Stimulated activated naive CD8-positive, alpha-beta T cell treated with anti-CD3 and anti-CD28 coated beads, Interleukin-15, amount 100 ng/mL, for 72 hours (primary cell): ENCODE measurements around the gene ETV3.

Experiments used
- ATAC-seq: fragments of 150-1000 bp; cut with Tn5 transposase; 2 replicates; pipeline ENCODE4 v1.10.0; 2021; ENCODE audit warnings: mild to moderate bottlenecking, moderate library complexity
- DNase-seq, 2 donors: peaks; one replicate each; pipeline ENCODE4 v3.0.0; 2021 to 2022
- H3K27ac Mint-ChIP-seq, 2 donors: one replicate each; pipeline ENCODE4 v1.8.0; 2022; ENCODE audit warnings: mild to moderate bottlenecking in 2 of 2, mixed read lengths in 2 of 2, moderate library complexity in 2 of 2
- H3K27me3 Mint-ChIP-seq: one replicate; pipeline ENCODE4 v1.8.0; 2022; ENCODE audit warnings: mixed read lengths
- H3K4me1 Mint-ChIP-seq: one replicate; pipeline ENCODE4 v1.8.0; 2022; ENCODE audit warnings: mild to moderate bottlenecking, mixed read lengths
- H3K4me3 Mint-ChIP-seq, 2 donors: one replicate each; pipeline ENCODE4 v1.8.0; 2022; ENCODE audit warnings: mild to moderate bottlenecking in 2 of 2, mixed read lengths in 2 of 2, moderate library complexity in 1 of 2
- H3K9me3 Mint-ChIP-seq, 2 donors: one replicate each; pipeline ENCODE4 v1.8.0; 2022; ENCODE audit warnings: mixed read lengths in 2 of 2

Gene ETV3

GRCh38 chr1:157151506-157151905 is 13.3 kb upstream of the ETV3 start:
- DNase-seq = no peak
- Mint-ChIP-seq H3K9me3 (no peaks in the 10 kb centered on the region), H3K27ac (no peak overlapping the region), H3K4me3 (no peak overlapping the region), H3K4me1 (peaks cover 48% of the 10 kb centered on the region), H3K27me3 (peaks cover 10% of the 10 kb centered on the region)
- no peak for ATAC-seq

GRCh38 chr1:157151073-157151472 is 12.9 kb upstream of the ETV3 start:
- peaks cover 47% of the 10 kb centered on the region for H3K4me1 Mint-ChIP-seq
- no peak for ATAC-seq
- H3K27ac Mint-ChIP-seq = peak overlapping the region in 1 of 2 donors; percentile 16
- H3K4me3 Mint-ChIP-seq = no peak overlapping the region
- peaks cover 8% of the 10 kb centered on the region for H3K27me3 Mint-ChIP-seq
- DNase-seq = no peak
- H3K9me3 Mint-ChIP-seq = no peaks in the 10 kb centered on the region

- no peak for ATAC-seq
- DNase-seq = no peak
- peaks cover 42% of the 10 kb centered on the region for H3K4me1 Mint-ChIP-seq
- no peaks in the 10 kb centered on the region for H3K9me3 Mint-ChIP-seq
- H3K27me3 Mint-ChIP-seq = peaks cover 8% of the 10 kb centered on the region
- H3K4me3 Mint-ChIP-seq = no peak overlapping the region
- peak overlapping the region in 1 of 2 donors; percentile 16 for H3K27ac Mint-ChIP-seq
Observed at GRCh38 chr1:157150631-157151030, 12.4 kb upstream of the ETV3 start.

- peaks cover 29% of the 10 kb centered on the region for H3K4me1 Mint-ChIP-seq
Observed at GRCh38 chr1:157147906-157148700, 9.9 kb upstream of the ETV3 start.

GRCh38 chr1:157147037-157147436 is 8.8 kb upstream of the ETV3 start:
- no peaks in the 10 kb centered on the region for H3K27me3 Mint-ChIP-seq
- DNase-seq (no peak), ATAC-seq (no peak)
- peaks cover 29% of the 10 kb centered on the region for H3K4me1 Mint-ChIP-seq
- H3K9me3 Mint-ChIP-seq = no peaks in the 10 kb centered on the region
- H3K27ac Mint-ChIP-seq = no peak overlapping the region
- no peak overlapping the region for H3K4me3 Mint-ChIP-seq

More at GRCh38 chr1:157147906-157148700, 9.9 kb upstream of the ETV3 start:
- ATAC-seq (no peak), DNase-seq (no peak)
- Mint-ChIP-seq H3K27me3 (no peaks in the 10 kb centered on the region), H3K9me3 (no peaks in the 10 kb centered on the region), H3K27ac (no peak overlapping the region), H3K4me3 (no peak overlapping the region)

- H3K4me1 Mint-ChIP-seq = peaks cover 28% of the 10 kb centered on the region
- no peaks in the 10 kb centered on the region for H3K27me3 Mint-ChIP-seq
- no peak overlapping the region for H3K27ac Mint-ChIP-seq
- no peaks in the 10 kb centered on the region for H3K9me3 Mint-ChIP-seq
- H3K4me3 Mint-ChIP-seq = no peak overlapping the region
- ATAC-seq = no peak
- DNase-seq = no peak
Observed at GRCh38 chr1:157146244-157146643, 8.0 kb upstream of the ETV3 start.

- H3K4me1 Mint-ChIP-seq = peaks cover 31% of the 10 kb centered on the region
- ATAC-seq = no peak
Observed at GRCh38 chr1:157145076-157145475, 6.9 kb upstream of the ETV3 start.

GRCh38 chr1:157144509-157144908 is 6.3 kb upstream of the ETV3 start:
- peaks cover 37% of the 10 kb centered on the region for H3K4me1 Mint-ChIP-seq
- no peaks in the 10 kb centered on the region for H3K9me3 Mint-ChIP-seq
- H3K27me3 Mint-ChIP-seq = no peaks in the 10 kb centered on the region

More at GRCh38 chr1:157145076-157145475, 6.9 kb upstream of the ETV3 start:
- Mint-ChIP-seq H3K4me3 (no peak overlapping the region), H3K27ac (no peak overlapping the region), H3K27me3 (no peaks in the 10 kb centered on the region), H3K9me3 (no peaks in the 10 kb centered on the region)
- no peak for DNase-seq

GRCh38 chr1:157142765-157143423 is 4.7 kb upstream of the ETV3 start:
- H3K4me3 Mint-ChIP-seq = no peak overlapping the region
- H3K27me3 Mint-ChIP-seq = no peaks in the 10 kb centered on the region
- H3K9me3 Mint-ChIP-seq = no peaks in the 10 kb centered on the region
- peaks cover 36% of the 10 kb centered on the region for H3K4me1 Mint-ChIP-seq
- no peak for ATAC-seq
- H3K27ac Mint-ChIP-seq = no peak overlapping the region
- no peak for DNase-seq

More at GRCh38 chr1:157144509-157144908, 6.3 kb upstream of the ETV3 start:
- DNase-seq (no peak), ATAC-seq (no peak)
- no peak overlapping the region for H3K27ac Mint-ChIP-seq
- H3K4me3 Mint-ChIP-seq = no peak overlapping the region

- H3K27ac Mint-ChIP-seq = no peak overlapping the region
- no peaks in the 10 kb centered on the region for H3K27me3 Mint-ChIP-seq
- DNase-seq (no peak), ATAC-seq (no peak)
- no peaks in the 10 kb centered on the region for H3K9me3 Mint-ChIP-seq
- H3K4me3 Mint-ChIP-seq = no peak overlapping the region
- H3K4me1 Mint-ChIP-seq = peaks cover 32% of the 10 kb centered on the region
Observed at GRCh38 chr1:157142201-157142600, 4.0 kb upstream of the ETV3 start.

- Mint-ChIP-seq H3K9me3 (no peaks in the 10 kb centered on the region), H3K27me3 (no peaks in the 10 kb centered on the region), H3K4me1 (peaks cover 37% of the 10 kb centered on the region), H3K4me3 (no peak overlapping the region), H3K27ac (peak overlapping the region in 1 of 2 donors; percentile 30)
- no peak for DNase-seq
- ATAC-seq = no peak
Observed at GRCh38 chr1:157141212-157141855, 3.1 kb upstream of the ETV3 start.

GRCh38 chr1:157140063-157140588 is 1.9 kb upstream of the ETV3 start:
- DNase-seq (peak in 1 of 2 donors; percentile 39), ATAC-seq (peak; percentile 55)
- Mint-ChIP-seq H3K4me1 (peaks cover 49% of the 10 kb centered on the region), H3K27me3 (no peaks in the 10 kb centered on the region), H3K27ac (no peak overlapping the region), H3K9me3 (no peaks in the 10 kb centered on the region), H3K4me3 (no peak overlapping the region)

- Mint-ChIP-seq H3K9me3 (no peaks in the 10 kb centered on the region), H3K4me1 (peaks cover 59% of the 10 kb centered on the region), H3K4me3 (peak overlapping the region; percentile 86 to 97), H3K27ac (peak overlapping the region; percentile 75 to 94), H3K27me3 (no peaks in the 10 kb centered on the region)
- no peak for ATAC-seq
- DNase-seq = no peak
Observed at GRCh38 chr1:157139052-157139715, 989 bp upstream of the ETV3 start.

- ATAC-seq (peak; percentile 5), DNase-seq (no peak)
- Mint-ChIP-seq H3K9me3 (no peaks in the 10 kb centered on the region), H3K27ac (peak overlapping the region; percentile 87 to 97), H3K4me1 (peaks cover 74% of the 10 kb centered on the region), H3K27me3 (no peaks in the 10 kb centered on the region), H3K4me3 (peak overlapping the region; percentile 94 to 97)
Observed at GRCh38 chr1:157137408-157138219, 581 bp downstream of the ETV3 start.

- DNase-seq (no peak), ATAC-seq (no peak)
- H3K9me3 Mint-ChIP-seq = no peaks in the 10 kb centered on the region
- H3K27ac Mint-ChIP-seq = peak overlapping the region; percentile 87 to 97
- peak overlapping the region; percentile 94 to 97 for H3K4me3 Mint-ChIP-seq
- H3K27me3 Mint-ChIP-seq = no peaks in the 10 kb centered on the region
- peaks cover 80% of the 10 kb centered on the region for H3K4me1 Mint-ChIP-seq
Observed at GRCh38 chr1:157137046-157137407, 1.2 kb downstream of the ETV3 start.
